IPS-18a (cell line): Measurements from ENCODE around the gene SEC16B.

Experiments used
- H3K27ac ChIP-seq: one replicate; pipeline ENCODE4 v1.5.1; 2013; ENCODE audit warnings: low read length
- H3K27me3 ChIP-seq: one replicate; pipeline ENCODE4 v1.6.1; 2013; ENCODE audit warnings: mild to moderate bottlenecking, low read length; ENCODE audit not compliant: control insufficient read depth, insufficient read depth
- H3K36me3 ChIP-seq: one replicate; pipeline ENCODE4 v1.6.1; 2013; ENCODE audit warnings: low read depth, low read length; ENCODE audit not compliant: control insufficient read depth
- H3K4me1 ChIP-seq: one replicate; pipeline ENCODE4 v1.6.1; 2013; ENCODE audit warnings: low read depth, low read length; ENCODE audit not compliant: control insufficient read depth
- H3K4me3 ChIP-seq: one replicate; pipeline ENCODE4 v1.5.1; 2013; ENCODE audit warnings: low read length
- H3K9ac ChIP-seq: one replicate; pipeline ENCODE4 v1.6.1; 2013; ENCODE audit warnings: mild to moderate bottlenecking, low read length, moderate library complexity
- H3K9me3 ChIP-seq: one replicate; pipeline ENCODE4 v1.6.1; 2013; ENCODE audit warnings: low read depth, low read length; ENCODE audit not compliant: control insufficient read depth

SEC16B gene, protein sequence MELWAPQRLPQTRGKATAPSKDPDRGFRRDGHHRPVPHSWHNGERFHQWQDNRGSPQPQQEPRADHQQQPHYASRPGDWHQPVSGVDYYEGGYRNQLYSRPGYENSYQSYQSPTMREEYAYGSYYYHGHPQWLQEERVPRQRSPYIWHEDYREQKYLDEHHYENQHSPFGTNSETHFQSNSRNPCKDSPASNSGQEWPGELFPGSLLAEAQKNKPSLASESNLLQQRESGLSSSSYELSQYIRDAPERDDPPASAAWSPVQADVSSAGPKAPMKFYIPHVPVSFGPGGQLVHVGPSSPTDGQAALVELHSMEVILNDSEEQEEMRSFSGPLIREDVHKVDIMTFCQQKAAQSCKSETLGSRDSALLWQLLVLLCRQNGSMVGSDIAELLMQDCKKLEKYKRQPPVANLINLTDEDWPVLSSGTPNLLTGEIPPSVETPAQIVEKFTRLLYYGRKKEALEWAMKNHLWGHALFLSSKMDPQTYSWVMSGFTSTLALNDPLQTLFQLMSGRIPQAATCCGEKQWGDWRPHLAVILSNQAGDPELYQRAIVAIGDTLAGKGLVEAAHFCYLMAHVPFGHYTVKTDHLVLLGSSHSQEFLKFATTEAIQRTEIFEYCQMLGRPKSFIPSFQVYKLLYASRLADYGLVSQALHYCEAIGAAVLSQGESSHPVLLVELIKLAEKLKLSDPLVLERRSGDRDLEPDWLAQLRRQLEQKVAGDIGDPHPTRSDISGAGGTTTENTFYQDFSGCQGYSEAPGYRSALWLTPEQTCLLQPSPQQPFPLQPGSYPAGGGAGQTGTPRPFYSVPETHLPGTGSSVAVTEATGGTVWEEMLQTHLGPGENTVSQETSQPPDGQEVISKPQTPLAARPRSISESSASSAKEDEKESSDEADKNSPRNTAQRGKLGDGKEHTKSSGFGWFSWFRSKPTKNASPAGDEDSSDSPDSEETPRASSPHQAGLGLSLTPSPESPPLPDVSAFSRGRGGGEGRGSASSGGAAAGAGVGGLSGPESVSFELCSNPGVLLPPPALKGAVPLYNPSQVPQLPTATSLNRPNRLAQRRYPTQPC

GRCh38 chr1:177969825-177970371 is at the start of gene SEC16B:
Gene SEC16B, minus strand, starts transcription at chr1:177970058. Its CDS starts 2,077 bp downstream, at chr1:177967981.
- Histone ChIP-seq H3K9me3 (no peaks in the 10 kb centered on the region), H3K4me3 (no peak within 1 kb of the TSS), H3K36me3 (no peaks in the 10 kb centered on the region), H3K27me3 (no peaks in the 10 kb centered on the region), H3K9ac (no peak within 1 kb of the TSS), H3K27ac (no peak within 1 kb of the TSS), H3K4me1 (no peaks in the 10 kb centered on the region)

DNA sequence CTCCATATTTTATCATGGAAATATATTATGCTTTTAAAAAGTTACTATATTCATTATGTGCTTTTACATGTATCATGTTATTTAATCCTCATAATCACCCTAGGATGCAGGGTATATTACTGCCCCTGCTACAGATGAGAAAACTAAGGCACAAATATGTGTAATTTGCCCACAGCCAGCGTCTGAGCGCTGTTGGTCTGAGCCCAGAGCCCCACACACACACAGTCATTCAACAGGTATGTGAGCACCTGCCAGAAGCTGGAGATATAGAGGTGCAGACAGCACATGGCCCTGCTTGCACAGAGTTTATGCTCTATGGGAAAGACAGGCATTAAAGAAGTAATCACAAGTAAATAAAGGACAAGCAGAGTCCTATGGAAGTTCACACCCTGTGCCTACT is 49.8 kb upstream of the SEC16B start:
- no peaks in the 10 kb centered on the region for H3K4me1 ChIP-seq

DNA sequence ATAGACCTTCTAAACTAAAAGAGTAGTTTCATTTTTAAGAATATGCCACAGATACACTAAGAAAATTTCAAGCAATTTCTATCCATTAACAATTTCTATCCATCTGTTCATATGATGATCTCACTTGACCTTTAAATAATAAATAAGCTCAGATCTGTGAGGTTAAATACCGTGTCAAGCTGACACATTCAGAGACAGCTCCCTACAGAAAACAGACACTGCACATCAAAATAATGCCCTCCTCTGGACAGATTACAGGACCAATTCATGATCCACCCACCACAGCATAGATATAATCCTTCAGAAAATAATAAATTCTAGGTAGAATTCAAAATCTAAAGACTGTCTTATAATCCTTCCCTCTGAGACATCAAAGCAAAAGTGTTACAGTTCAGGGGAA is 49.4 kb upstream of the SEC16B start:
- H3K27ac ChIP-seq: no peak overlapping the region
- H3K9ac ChIP-seq: no peak overlapping the region
- no peaks in the 10 kb centered on the region for H3K27me3 ChIP-seq
- H3K9me3 ChIP-seq: no peaks in the 10 kb centered on the region
- no peaks in the 10 kb centered on the region for H3K36me3 ChIP-seq
- H3K4me3 ChIP-seq: no peak overlapping the region
- H3K4me1 ChIP-seq: no peaks in the 10 kb centered on the region

More for the DNA sequence above, 49.8 kb upstream of the SEC16B start:
- Histone ChIP-seq H3K36me3 (no peaks in the 10 kb centered on the region), H3K4me3 (no peak overlapping the region), H3K27me3 (no peaks in the 10 kb centered on the region), H3K27ac (no peak overlapping the region), H3K9ac (no peak overlapping the region), H3K9me3 (no peaks in the 10 kb centered on the region)

DNA sequence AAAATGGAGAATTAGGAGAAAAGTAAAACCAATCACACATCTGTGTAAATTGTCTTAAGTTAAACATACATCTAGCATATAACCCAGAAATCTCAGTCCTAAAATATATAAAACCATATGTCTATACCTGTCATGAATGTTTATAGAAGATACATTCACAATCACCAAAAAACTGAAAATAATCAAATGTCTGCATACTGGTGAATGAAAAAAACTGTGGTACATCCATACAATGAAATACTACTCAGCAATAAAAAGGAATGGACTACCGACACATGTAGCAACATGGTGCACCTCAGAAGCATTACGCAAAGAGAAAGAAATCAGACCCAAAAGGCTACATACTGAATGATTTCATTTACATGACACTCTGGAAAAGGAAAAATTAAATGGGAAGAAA is 47.7 kb upstream of the SEC16B start:
- no peak overlapping the region for H3K4me3 ChIP-seq
- no peaks in the 10 kb centered on the region for H3K9me3 ChIP-seq
- H3K27ac ChIP-seq: no peak overlapping the region
- H3K36me3 ChIP-seq: no peaks in the 10 kb centered on the region
- H3K4me1 ChIP-seq: no peaks in the 10 kb centered on the region
- no peaks in the 10 kb centered on the region for H3K27me3 ChIP-seq
- no peak overlapping the region for H3K9ac ChIP-seq

- Histone ChIP-seq H3K27me3 (no peaks in the 10 kb centered on the region), H3K4me1 (peaks cover 11% of the 10 kb centered on the region), H3K9ac (no peak overlapping the region), H3K36me3 (no peaks in the 10 kb centered on the region), H3K4me3 (no peak overlapping the region), H3K27ac (no peak overlapping the region), H3K9me3 (no peaks in the 10 kb centered on the region)
These were observed 42.1 kb upstream of the SEC16B start for GRCh38 chr1:178011864-178012503.

DNA sequence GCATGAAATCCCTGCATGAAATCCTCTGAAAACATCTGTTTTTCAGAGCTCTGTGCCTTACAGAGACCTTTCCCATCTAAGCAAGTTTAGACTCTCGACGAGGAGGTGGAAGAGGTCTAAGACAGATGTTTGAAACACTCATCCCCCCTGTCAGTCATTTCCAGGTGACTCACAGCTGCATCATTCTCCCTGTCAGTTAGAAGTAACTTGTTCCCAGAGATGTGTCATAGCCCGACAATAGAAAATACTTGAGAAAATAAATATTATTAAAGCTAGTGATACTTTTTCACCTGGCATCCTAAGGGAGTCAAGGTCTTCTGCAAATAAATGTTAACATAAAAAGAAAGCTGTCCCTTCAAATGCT is 41.6 kb upstream of the SEC16B start:
- H3K27ac ChIP-seq: no peak overlapping the region
- H3K36me3 ChIP-seq: no peaks in the 10 kb centered on the region
- no peaks in the 10 kb centered on the region for H3K27me3 ChIP-seq
- no peak overlapping the region for H3K4me3 ChIP-seq
- peaks cover 11% of the 10 kb centered on the region for H3K4me1 ChIP-seq
- no peaks in the 10 kb centered on the region for H3K9me3 ChIP-seq
- no peak overlapping the region for H3K9ac ChIP-seq

- H3K4me3 ChIP-seq: no peak overlapping the region
- no peak overlapping the region for H3K27ac ChIP-seq
- no peak overlapping the region for H3K9ac ChIP-seq
- H3K9me3 ChIP-seq: no peaks in the 10 kb centered on the region
- H3K4me1 ChIP-seq: peaks cover 11% of the 10 kb centered on the region
- H3K27me3 ChIP-seq: no peaks in the 10 kb centered on the region
- H3K36me3 ChIP-seq: no peaks in the 10 kb centered on the region
These were observed 41.0 kb upstream of the SEC16B start for GRCh38 chr1:178010674-178011464.

- peaks cover 7% of the 10 kb centered on the region for H3K4me1 ChIP-seq
- no peaks in the 10 kb centered on the region for H3K36me3 ChIP-seq
- H3K27ac ChIP-seq: no peak overlapping the region
- no peak overlapping the region for H3K4me3 ChIP-seq
- no peak overlapping the region for H3K9ac ChIP-seq
- H3K27me3 ChIP-seq: no peaks in the 10 kb centered on the region
- H3K9me3 ChIP-seq: no peaks in the 10 kb centered on the region
These were observed 36.2 kb upstream of the SEC16B start for GRCh38 chr1:178006043-178006442.

- Histone ChIP-seq H3K36me3 (no peaks in the 10 kb centered on the region), H3K9ac (no peak overlapping the region), H3K9me3 (no peaks in the 10 kb centered on the region), H3K4me1 (peaks cover under 1% of the 10 kb centered on the region), H3K27ac (no peak overlapping the region), H3K27me3 (no peaks in the 10 kb centered on the region), H3K4me3 (no peak overlapping the region)
These were observed 35.6 kb upstream of the SEC16B start for GRCh38 chr1:178005450-178005849.

- no peaks in the 10 kb centered on the region for H3K4me1 ChIP-seq
- no peak overlapping the region for H3K9ac ChIP-seq
- no peaks in the 10 kb centered on the region for H3K27me3 ChIP-seq
- no peak overlapping the region for H3K4me3 ChIP-seq
- H3K36me3 ChIP-seq: no peaks in the 10 kb centered on the region
- H3K9me3 ChIP-seq: no peaks in the 10 kb centered on the region
- H3K27ac ChIP-seq: no peak overlapping the region
These were observed 35.1 kb upstream of the SEC16B start for GRCh38 chr1:178004926-178005391.
